Ectodermal cell (in vitro differentiated cells): ENCODE data around the gene GSS.

Experiments used
- H3K27ac ChIP-seq: 2 replicates; pipeline ENCODE4 v1.7.0; 2013; ENCODE audit warnings: mild to moderate bottlenecking, low read depth, low read length; ENCODE audit not compliant: insufficient read depth, poor library complexity, severe bottlenecking
- H3K27me3 ChIP-seq: 2 replicates; pipeline ENCODE4 v1.7.0; 2013; ENCODE audit warnings: mild to moderate bottlenecking, low read length; ENCODE audit not compliant: insufficient read depth, control insufficient read depth, poor library complexity, severe bottlenecking
- H3K36me3 ChIP-seq: one replicate; pipeline ENCODE4 v1.7.0; 2013; ENCODE audit warnings: low read length; ENCODE audit not compliant: control insufficient read depth, insufficient read depth
- H3K4me1 ChIP-seq: one replicate; pipeline ENCODE4 v1.7.0; 2013; ENCODE audit warnings: low read length; ENCODE audit not compliant: control insufficient read depth, insufficient read depth
- H3K4me3 ChIP-seq: 2 replicates; pipeline ENCODE4 v1.7.0; 2013; ENCODE audit warnings: low read depth, low read length, control low read depth; ENCODE audit not compliant: insufficient read depth
- H3K9me3 ChIP-seq: 2 replicates; pipeline ENCODE4 v1.7.0; 2013; ENCODE audit warnings: mild to moderate bottlenecking, low read length, moderate library complexity; ENCODE audit not compliant: control insufficient read depth
- WGBS, 2 experiments: methylation state at CpG; one replicate each; pipeline ENCODE4 v1.1.7; 2013; ENCODE audit warnings: missing lambda C conversion rate in 2 of 2; 5-methylcytosine and 5-hydroxymethylcytosine counted together

Gene GSS

DNA sequence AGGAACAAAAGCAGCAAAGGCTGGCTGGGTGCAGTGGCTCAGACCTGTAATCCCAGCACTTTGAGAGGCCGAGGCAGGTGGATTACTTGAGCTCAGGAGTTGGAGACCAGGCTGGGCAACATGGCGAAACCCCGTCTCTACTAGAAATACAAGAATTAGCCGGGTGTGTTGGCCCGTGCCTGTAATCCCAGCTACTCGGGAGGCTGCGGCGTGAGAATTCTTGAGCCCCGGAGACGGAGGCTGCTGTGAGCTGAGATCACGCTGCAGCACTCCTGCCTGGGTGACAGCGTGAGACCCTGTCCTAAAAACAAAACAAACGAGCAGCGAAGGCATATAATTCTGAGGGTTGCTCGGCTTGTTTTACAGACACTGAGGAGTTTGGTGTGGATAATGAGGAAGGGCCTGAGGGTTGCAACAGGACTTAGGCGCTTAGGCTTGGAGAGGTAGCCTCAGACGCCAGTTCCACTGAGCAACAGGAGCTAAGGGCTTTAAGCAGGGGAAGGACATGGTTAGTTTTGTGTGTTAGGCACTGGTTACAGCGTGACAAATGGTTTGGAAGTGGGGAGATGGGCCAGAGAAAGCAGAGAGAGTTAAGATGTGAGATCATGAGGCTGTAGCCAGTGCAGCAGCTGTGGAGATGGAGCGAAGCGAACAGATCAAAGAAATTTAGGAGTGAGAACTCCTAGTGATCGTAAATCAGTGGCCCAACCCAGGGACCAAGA lies 1.3 kb upstream of the GSS start:
- Histone ChIP-seq H3K27me3 (no peaks in the 10 kb centered on the region), H3K9me3 (no peaks in the 10 kb centered on the region), H3K36me3 (no peaks in the 10 kb centered on the region), H3K4me3 (no peak overlapping the region), H3K4me1 (peaks cover 17% of the 10 kb centered on the region), H3K27ac (peak overlapping the region; percentile 8)
- WGBS, 2 experiments = 87 to 88% methylated on average over 21 of the region's 21 CpGs

DNA sequence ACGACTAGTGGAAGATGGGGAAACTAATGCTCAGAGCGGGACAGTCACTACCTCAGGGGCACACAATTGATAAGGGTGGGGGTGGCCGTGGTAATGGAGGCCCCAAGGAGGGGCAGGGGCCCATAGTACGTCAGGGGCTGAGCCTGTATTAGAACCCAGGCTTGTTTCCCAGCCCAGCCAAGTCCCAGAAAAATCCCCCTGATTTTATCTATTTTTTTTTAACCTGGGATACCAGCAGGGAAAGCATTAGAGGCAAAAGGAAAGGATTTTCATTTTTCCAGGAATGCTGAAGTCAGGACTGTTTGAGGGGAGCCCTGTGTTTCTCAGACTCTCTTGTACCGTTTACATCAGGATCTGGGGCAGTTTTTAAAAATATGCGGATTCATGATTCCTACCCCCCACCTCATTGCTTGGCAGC lies 444 bp upstream of the GSS start:
- Histone ChIP-seq H3K27me3 (no peaks in the 10 kb centered on the region), H3K4me3 (peak overlapping the region; percentile 87), H3K27ac (peak overlapping the region; percentile 69), H3K4me1 (peaks cover 19% of the 10 kb centered on the region), H3K9me3 (no peaks in the 10 kb centered on the region), H3K36me3 (no peaks in the 10 kb centered on the region)
- 30 to 32% methylated on average over 6 of the region's 6 CpGs for WGBS, 2 experiments

DNA sequence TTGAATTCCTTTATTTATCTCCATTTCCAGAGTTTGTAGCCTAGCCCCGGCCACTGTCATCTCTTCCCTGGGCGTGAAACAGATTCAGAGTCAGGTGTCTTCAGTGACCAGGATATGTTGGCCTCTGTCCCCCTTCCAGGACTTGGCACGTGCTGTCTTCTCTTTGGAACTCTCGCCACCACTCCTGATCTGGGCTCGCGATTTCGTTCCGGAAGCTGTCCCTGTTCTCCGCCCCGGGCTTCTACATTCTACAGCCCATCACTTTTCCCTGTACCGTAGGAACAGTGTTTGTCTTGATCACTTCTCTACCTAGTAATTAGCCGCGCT lies 739 bp downstream of the GSS start:
- Histone ChIP-seq H3K27ac (no peak overlapping the region), H3K27me3 (no peaks in the 10 kb centered on the region), H3K36me3 (peaks cover 4% of the 10 kb centered on the region), H3K4me3 (peak overlapping the region; percentile 87), H3K9me3 (no peaks in the 10 kb centered on the region), H3K4me1 (peaks cover 19% of the 10 kb centered on the region)
- 22 to 25% methylated on average over 13 of the region's 13 CpGs for WGBS, 2 experiments

DNA sequence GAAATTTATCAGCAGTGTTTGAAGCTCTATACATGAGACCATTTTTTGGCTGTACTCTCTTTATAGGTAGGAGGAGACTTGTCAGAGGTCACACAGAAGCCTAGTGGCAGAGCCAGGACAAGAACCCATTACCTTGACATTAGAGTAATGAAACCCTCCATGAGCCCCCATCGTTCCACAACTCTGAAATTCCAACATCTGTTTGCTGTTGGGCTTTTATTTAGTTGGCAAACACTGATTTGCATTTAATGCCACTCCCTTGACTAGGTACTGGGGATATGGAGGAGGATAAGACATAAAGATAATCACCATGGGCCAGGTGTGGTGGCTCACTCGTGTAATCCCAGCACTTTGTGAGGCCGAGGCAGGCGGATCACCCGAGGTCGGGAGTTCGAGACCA lies 1.6 kb downstream of the GSS start:
- WGBS, 2 experiments = 90 to 97% methylated on average over 7 of the region's 7 CpGs
- Histone ChIP-seq H3K27ac (no peak overlapping the region), H3K27me3 (no peaks in the 10 kb centered on the region), H3K4me1 (peaks cover 19% of the 10 kb centered on the region), H3K9me3 (no peaks in the 10 kb centered on the region), H3K36me3 (peaks cover 6% of the 10 kb centered on the region), H3K4me3 (no peak overlapping the region)

DNA sequence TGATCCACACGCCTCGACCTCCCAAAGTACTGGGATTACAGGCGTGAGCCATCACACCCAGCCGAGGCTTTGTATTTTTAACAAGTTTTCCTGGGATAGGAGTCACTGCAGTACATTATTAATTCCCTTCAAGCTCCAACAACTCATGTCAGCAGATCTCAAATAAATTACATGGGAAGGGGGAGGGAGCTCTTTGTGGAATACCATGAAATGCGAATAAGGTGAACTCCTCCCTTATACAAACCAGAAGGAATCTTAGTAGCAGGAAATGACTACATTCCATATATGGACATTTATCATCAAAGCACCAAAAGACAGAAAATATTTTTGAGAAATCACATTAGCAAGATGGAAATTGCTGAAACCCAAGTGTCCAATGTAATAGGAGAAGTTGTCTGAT lies 2.9 kb downstream of the GSS start:
- Histone ChIP-seq H3K4me3 (no peak overlapping the region), H3K27ac (no peak overlapping the region), H3K9me3 (no peaks in the 10 kb centered on the region), H3K36me3 (peaks cover 6% of the 10 kb centered on the region), H3K4me1 (peaks cover 19% of the 10 kb centered on the region), H3K27me3 (no peaks in the 10 kb centered on the region)
- WGBS, 2 experiments = 95 to 100% methylated on average over 4 of the region's 5 CpGs

DNA sequence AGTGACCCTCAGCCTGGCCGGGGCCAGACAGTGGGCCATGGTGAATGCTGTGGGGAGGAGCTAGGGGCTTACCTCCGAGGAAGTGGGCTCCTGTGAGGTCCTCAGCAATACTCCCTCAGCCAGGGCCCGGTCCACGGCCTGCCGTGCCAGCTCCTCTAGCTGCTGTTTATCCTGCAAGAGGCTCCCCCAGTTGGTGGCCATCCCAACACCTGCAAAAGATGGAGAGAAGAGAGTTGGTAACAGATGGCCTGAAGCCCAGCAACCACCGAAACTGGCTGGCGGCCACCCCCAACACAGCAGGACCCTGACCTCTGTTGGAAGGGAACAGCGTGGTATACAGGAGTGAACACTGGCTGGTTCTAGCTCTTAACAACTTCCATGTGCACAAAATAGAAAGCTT lies 4.0 kb downstream of the GSS start:
- H3K4me3 ChIP-seq = no peak overlapping the region
- H3K36me3 ChIP-seq = peaks cover 6% of the 10 kb centered on the region
- H3K27ac ChIP-seq = no peak overlapping the region
- 83 to 89% methylated on average over 8 of the region's 8 CpGs for WGBS, 2 experiments
- no peaks in the 10 kb centered on the region for H3K9me3 ChIP-seq
- no peaks in the 10 kb centered on the region for H3K27me3 ChIP-seq
- H3K4me1 ChIP-seq = peaks cover 14% of the 10 kb centered on the region

DNA sequence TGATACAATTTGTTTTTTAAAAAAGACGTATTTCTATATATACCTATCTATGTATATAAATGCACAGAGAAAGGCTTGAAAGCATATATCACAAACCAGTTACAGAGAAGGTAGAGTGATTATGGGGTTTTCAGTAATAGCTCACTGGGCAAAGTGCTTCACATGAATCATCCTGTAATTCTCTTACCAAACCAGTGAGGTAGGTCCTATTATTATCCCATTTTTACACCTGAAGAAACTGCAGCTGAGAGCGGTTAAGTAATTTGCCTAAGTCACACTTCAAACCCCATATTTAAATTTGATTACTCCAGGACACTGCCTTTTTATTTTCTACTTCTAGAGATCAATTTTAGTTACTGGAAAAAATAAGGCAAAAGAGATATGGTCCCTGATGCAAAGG lies 4.4 kb downstream of the GSS start:
- H3K27ac ChIP-seq = no peak overlapping the region
- peaks cover 11% of the 10 kb centered on the region for H3K4me1 ChIP-seq
- WGBS, 2 experiments = 95 to 100% methylated on average over 1 of the region's 2 CpGs

DNA sequence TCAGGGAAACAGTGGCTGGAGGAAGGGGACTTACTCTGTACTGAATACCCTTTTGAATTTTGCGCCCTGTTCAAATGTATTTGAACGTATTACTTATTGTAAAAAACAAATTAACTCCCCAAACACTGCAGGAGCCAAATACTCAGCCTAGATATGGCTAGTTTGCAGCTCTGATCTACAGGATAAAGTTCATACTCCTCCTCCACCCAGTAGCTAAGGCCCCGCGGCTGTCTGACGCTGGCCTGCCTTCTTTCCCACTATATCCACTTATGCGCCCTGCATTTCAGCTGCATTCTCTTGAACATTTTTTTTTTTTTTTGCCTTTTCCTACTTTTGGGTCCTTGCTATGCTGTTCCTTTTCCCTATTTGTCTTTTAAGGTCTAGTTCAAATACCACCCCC lies 6.5 kb downstream of the GSS start:
- no peak overlapping the region for H3K4me3 ChIP-seq
- H3K36me3 ChIP-seq = peaks cover 6% of the 10 kb centered on the region
- 91 to 96% methylated on average over 6 of the region's 6 CpGs for WGBS, 2 experiments
- H3K4me1 ChIP-seq = peaks cover 3% of the 10 kb centered on the region
- H3K27me3 ChIP-seq = no peaks in the 10 kb centered on the region
- no peak overlapping the region for H3K27ac ChIP-seq
- no peaks in the 10 kb centered on the region for H3K9me3 ChIP-seq

More for the DNA sequence above, 4.4 kb downstream of the GSS start:
- Histone ChIP-seq H3K36me3 (peaks cover 6% of the 10 kb centered on the region), H3K4me3 (no peak overlapping the region), H3K27me3 (no peaks in the 10 kb centered on the region), H3K9me3 (no peaks in the 10 kb centered on the region)

DNA sequence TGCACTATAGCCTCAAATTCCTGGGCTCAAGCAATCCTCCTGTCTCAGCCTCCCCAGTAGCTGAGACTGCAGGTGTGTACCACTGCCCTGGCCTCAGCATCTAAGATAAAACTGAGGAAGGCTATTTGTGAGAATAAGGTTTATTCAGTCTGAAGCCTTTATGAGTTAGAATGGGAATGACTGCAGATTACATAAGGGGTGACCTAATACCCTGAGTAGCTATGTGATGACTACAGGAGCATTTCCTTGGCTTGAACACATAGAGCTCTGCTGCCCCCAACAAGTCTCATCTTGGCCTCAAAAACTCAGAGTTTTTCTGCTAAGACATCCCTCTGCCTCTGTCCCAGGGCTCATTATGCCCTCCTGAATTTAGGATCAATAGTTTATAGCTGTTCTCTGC lies 7.6 kb downstream of the GSS start:
- H3K4me1 ChIP-seq = peaks cover 3% of the 10 kb centered on the region
- H3K9me3 ChIP-seq = no peaks in the 10 kb centered on the region
- no peak overlapping the region for H3K27ac ChIP-seq
- peaks cover 6% of the 10 kb centered on the region for H3K36me3 ChIP-seq
- H3K4me3 ChIP-seq = no peak overlapping the region
- H3K27me3 ChIP-seq = no peaks in the 10 kb centered on the region

DNA sequence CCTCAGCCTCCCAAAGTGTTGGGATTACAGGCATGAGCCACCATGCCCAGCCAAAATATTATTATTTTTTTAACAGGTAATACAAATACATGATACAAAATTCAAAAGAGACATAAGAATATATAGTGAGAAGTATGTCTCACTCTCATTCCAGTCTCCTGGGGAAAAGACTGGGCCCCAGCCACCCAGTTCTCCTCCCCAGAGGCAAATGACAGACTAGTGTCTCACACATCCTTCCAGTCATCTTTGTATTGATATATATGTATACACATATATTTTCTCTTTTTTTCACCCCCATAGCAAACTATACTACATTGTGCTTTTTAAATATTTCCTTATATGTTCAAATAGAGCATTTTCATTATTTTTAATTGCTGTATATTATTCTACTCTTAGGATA lies 8.3 kb downstream of the GSS start:
- H3K27ac ChIP-seq = no peak overlapping the region
- no peaks in the 10 kb centered on the region for H3K9me3 ChIP-seq
- no peaks in the 10 kb centered on the region for H3K27me3 ChIP-seq
- peaks cover 6% of the 10 kb centered on the region for H3K36me3 ChIP-seq
- peaks cover 3% of the 10 kb centered on the region for H3K4me1 ChIP-seq
- H3K4me3 ChIP-seq = no peak overlapping the region

DNA sequence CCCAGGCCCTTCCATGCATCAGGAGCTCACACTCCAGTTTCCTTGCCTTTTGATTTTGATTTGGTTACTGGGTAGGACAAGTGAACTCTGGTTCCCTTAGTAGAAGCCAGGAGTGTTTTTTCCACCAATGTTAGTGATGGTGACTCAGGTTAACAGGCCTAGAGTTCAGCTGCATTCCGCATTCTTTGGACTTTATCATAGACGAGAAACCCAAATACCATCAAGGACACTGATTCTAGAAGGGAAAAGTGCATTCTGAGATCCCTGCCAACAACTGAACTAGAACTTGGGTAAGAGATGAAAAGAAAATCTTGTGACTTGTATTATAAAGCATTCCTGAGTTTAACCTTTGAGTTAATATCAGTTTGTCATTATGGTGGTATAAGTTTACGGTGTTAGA lies 8.9 kb downstream of the GSS start:
- whole genome bisulfite sequencing, 2 experiments = 96 to 98% methylated on average over 3 of the region's 3 CpGs
- Histone ChIP-seq H3K9me3 (no peaks in the 10 kb centered on the region), H3K36me3 (peaks cover 6% of the 10 kb centered on the region), H3K4me1 (peaks cover under 1% of the 10 kb centered on the region), H3K27ac (no peak overlapping the region), H3K27me3 (no peaks in the 10 kb centered on the region), H3K4me3 (no peak overlapping the region)
